DOHH2 (cell line): ENCODE measurements around the gene TSC22D4.
A peak's percentile ranks its signal among the peaks of the same experiment; 100 is the strongest.

Experiments
- H3F3A ChIP-seq: fragments of 200-600 bp; sonication (generic), shearing (Covaris generic); 2 replicates; pipeline ENCODE4 v1.6.0; 2016; ENCODE audit warnings: antibody characterized with exemption, mild to moderate bottlenecking; ENCODE audit not compliant: control insufficient read depth, insufficient read depth
- H3K27ac ChIP-seq: fragments of 200-600 bp; sonication (generic); 2 replicates; pipeline ENCODE4 v1.5.1; 2014; ENCODE audit warnings: low read depth, mild to moderate bottlenecking, low read length, moderate library complexity
- H3K27me3 ChIP-seq: fragments of 200-600 bp; sonication (generic); 2 replicates; pipeline ENCODE4 v1.6.1; 2014; ENCODE audit warnings: mild to moderate bottlenecking, low read length, mixed read lengths; ENCODE audit not compliant: control insufficient read depth
- H3K36me3 ChIP-seq: fragments of 200-600 bp; sonication (generic); 2 replicates; pipeline ENCODE4 v1.6.1; 2014; ENCODE audit warnings: mild to moderate bottlenecking, low read length, moderate library complexity, mixed read lengths; ENCODE audit not compliant: control insufficient read depth
- H3K4me1 ChIP-seq: fragments of 200-600 bp; sonication (generic); 2 replicates; pipeline ENCODE4 v1.6.1; 2014; ENCODE audit warnings: mild to moderate bottlenecking, low read length, mixed read lengths; ENCODE audit not compliant: control insufficient read depth
- H3K4me2 ChIP-seq: fragments of 200-600 bp; sonication (generic); 2 replicates; pipeline ENCODE4 v1.6.0; 2014; ENCODE audit warnings: mild to moderate bottlenecking, low read length, moderate library complexity
- H3K4me3 ChIP-seq: fragments of 200-600 bp; sonication (generic); 2 replicates; pipeline ENCODE4 v1.5.1; 2014; ENCODE audit warnings: mild to moderate bottlenecking, low read length, mixed read lengths
- H3K79me2 ChIP-seq: fragments of 200-600 bp; sonication (generic); 2 replicates; pipeline ENCODE4 v1.6.1; 2014; ENCODE audit warnings: mild to moderate bottlenecking, low read length, mixed read lengths; ENCODE audit not compliant: control insufficient read depth
- H3K9me2 ChIP-seq: fragments of 200-600 bp; sonication (generic); replicated peaks from 2 replicates; pipeline ENCODE4 v1.6.1; 2014; ENCODE audit warnings: mild to moderate bottlenecking, low read length, mixed read lengths; ENCODE audit not compliant: control insufficient read depth
- H3K9me3 ChIP-seq: fragments of 200-600 bp; sonication (generic); 2 replicates; pipeline ENCODE4 v1.6.1; 2014; ENCODE audit warnings: antibody characterized with exemption, low read length, mixed read lengths; ENCODE audit not compliant: control insufficient read depth, insufficient read depth
- H4K20me1 ChIP-seq: fragments of 200-600 bp; sonication (generic); 2 replicates; pipeline ENCODE4 v1.6.0; 2014; ENCODE audit warnings: low read depth, mild to moderate bottlenecking, antibody characterized with exemption, low read length, moderate library complexity; ENCODE audit not compliant: control insufficient read depth, insufficient read depth
- CTCF ChIP-seq: fragments of 200-600 bp; sonication (generic); IDR thresholded peaks from one replicate; pipeline ENCODE4 v1.5.1; 2014; ENCODE audit warnings: antibody characterized with exemption, mild to moderate bottlenecking, low read depth, low read length; ENCODE audit not compliant: poor library complexity, severe bottlenecking
- EZH2phosphoT487 ChIP-seq: fragments of 200-600 bp; sonication (generic); IDR thresholded peaks from 2 replicates; pipeline ENCODE4 v1.6.1; 2017; ENCODE audit warnings: borderline replicate concordance, mild to moderate bottlenecking, antibody characterized with exemption, low read length, moderate library complexity, mixed read lengths

The TSC22D4 gene

DNA sequence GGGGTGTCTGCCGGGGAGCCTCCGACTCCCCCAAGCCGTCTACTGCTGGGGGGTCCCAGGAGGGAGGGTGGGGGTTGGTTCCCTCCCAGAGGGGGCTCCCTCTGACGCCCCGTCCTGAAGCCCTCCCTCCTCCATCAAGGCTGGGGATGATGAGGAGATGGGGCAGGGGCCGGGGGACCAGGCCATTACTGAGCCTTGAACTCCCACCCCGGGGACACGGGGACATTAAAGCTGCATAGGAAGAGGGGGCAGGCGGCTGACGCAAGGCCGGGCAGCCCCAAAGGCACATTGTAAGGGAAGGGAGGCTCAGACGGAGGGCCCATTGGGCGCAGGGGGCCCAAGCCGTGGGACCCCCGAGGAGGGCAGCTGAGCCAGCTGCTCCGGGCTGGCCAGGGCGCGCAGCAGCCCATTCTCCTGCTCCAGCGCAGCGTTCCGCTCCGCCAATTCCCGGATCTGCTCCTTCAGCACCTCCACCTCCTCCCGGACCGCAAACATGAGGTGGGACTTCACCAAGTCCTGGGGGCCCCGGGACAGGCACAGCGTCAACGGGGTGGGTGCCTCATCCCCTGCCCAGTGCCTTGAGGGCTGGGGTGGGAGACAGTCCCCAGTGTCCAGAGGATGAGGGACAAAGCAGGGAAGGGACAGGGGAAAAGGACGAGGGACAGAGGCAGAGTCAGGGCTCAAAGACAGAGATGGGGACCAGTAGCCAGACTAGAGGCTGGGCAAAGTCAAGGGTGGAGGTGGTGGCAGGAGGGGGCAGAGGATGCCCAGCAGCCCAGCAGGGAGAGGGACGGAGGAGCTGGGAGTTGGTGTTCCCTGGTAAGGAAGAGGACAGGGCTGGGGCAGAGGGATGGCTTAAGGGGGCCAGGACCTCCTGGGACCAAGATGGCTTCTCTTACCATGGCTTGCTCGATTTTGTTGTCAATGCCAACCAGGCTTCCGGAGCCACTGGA is 12.1 kb downstream of the TSC22D4 start:
- Histone ChIP-seq H3F3A (peaks cover 8% of the 10 kb centered on the region), H3K27ac (no peak overlapping the region), H3K9me2 (no peaks in the 10 kb centered on the region), H3K4me1 (peaks cover 5% of the 10 kb centered on the region), H3K79me2 (no peaks in the 10 kb centered on the region), H3K4me3 (no peak overlapping the region), H3K27me3 (no peaks in the 10 kb centered on the region), H3K36me3 (peaks cover 53% of the 10 kb centered on the region), H3K9me3 (no peaks in the 10 kb centered on the region), H4K20me1 (no peaks in the 10 kb centered on the region), H3K4me2 (no peak overlapping the region)
- TF ChIP-seq EZH2phosphoT487 (no peak), CTCF (no peak)

GRCh38 chr7:100465702-100466311 is 13.2 kb downstream of the TSC22D4 start:
- H3K27ac ChIP-seq, result no peak overlapping the region
- no peak overlapping the region for H3K4me3 ChIP-seq
- no peaks in the 10 kb centered on the region for H3K79me2 ChIP-seq
- H3K4me2 ChIP-seq, result no peak overlapping the region
- H3K4me1 ChIP-seq, result peaks cover 5% of the 10 kb centered on the region
- no peaks in the 10 kb centered on the region for H3K9me3 ChIP-seq
- H3F3A ChIP-seq, result peaks cover 5% of the 10 kb centered on the region
- TF ChIP-seq EZH2phosphoT487, result no peak
- peak; percentile 54 for TF ChIP-seq CTCF
- H4K20me1 ChIP-seq, result no peaks in the 10 kb centered on the region
- peaks cover 48% of the 10 kb centered on the region for H3K36me3 ChIP-seq
- H3K9me2 ChIP-seq, result no peaks in the 10 kb centered on the region
- H3K27me3 ChIP-seq, result no peaks in the 10 kb centered on the region

GRCh38 chr7:100465299-100465698 is 13.7 kb downstream of the TSC22D4 start:
- no peaks in the 10 kb centered on the region for H3K9me2 ChIP-seq
- no peaks in the 10 kb centered on the region for H3K27me3 ChIP-seq
- no peak overlapping the region for H3K27ac ChIP-seq
- no peaks in the 10 kb centered on the region for H3K9me3 ChIP-seq
- no peak overlapping the region for H3K4me2 ChIP-seq
- H4K20me1 ChIP-seq, result no peaks in the 10 kb centered on the region
- peaks cover 5% of the 10 kb centered on the region for H3K4me1 ChIP-seq
- H3K79me2 ChIP-seq, result no peaks in the 10 kb centered on the region
- H3K4me3 ChIP-seq, result no peak overlapping the region
- H3F3A ChIP-seq, result peaks cover 5% of the 10 kb centered on the region
- peaks cover 44% of the 10 kb centered on the region for H3K36me3 ChIP-seq
- TF ChIP-seq EZH2phosphoT487, result no peak
- TF ChIP-seq CTCF, result no peak
